ENCODE measurements around the gene CACNB4. TPM values are rescaled to one million over a fixed set of nuclear protein-coding genes. Genes with fewer than 3 reads are reported as not detected.

Gene CACNB4
- polyA plus RNA-seq, 1 donor from 2014 or later = 29.0 TPM

GRCh38 chr2:152094014-152094413, 4.8 kb downstream of the CACNB4 start (continued):
- TF ChIP-seq, protein P1, sequence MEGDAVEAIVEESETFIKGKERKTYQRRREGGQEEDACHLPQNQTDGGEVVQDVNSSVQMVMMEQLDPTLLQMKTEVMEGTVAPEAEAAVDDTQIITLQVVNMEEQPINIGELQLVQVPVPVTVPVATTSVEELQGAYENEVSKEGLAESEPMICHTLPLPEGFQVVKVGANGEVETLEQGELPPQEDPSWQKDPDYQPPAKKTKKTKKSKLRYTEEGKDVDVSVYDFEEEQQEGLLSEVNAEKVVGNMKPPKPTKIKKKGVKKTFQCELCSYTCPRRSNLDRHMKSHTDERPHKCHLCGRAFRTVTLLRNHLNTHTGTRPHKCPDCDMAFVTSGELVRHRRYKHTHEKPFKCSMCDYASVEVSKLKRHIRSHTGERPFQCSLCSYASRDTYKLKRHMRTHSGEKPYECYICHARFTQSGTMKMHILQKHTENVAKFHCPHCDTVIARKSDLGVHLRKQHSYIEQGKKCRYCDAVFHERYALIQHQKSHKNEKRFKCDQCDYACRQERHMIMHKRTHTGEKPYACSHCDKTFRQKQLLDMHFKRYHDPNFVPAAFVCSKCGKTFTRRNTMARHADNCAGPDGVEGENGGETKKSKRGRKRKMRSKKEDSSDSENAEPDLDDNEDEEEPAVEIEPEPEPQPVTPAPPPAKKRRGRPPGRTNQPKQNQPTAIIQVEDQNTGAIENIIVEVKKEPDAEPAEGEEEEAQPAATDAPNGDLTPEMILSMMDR (IDR thresholded peaks at IDR 0.05; ENCODE audit: poor library complexity, severe bottlenecking) = no peak

- Histone ChIP-seq H3K36me3 (ENCODE audit: insufficient read depth, low read length) (no peaks in the 10 kb centered on the region), H3K9ac (ENCODE audit: low read length) (no peak overlapping the region), H2AFZ (ENCODE audit: low read depth, low read length) (no peak overlapping the region), H3K27me3 (ENCODE audit: insufficient read depth, low read depth, low read length) (peaks cover 13% of the 10 kb centered on the region), H3K4me3 (ENCODE audit: low read length) (no peak overlapping the region), H3F3A (ENCODE audit: insufficient read depth, low read length, poor library complexity, severe bottlenecking) (no peaks in the 10 kb centered on the region), H4K20me1 (ENCODE audit: insufficient read depth) (no peaks in the 10 kb centered on the region), H3K79me2 (replicated peaks; ENCODE audit: insufficient read depth, low read length) (no peaks in the 10 kb centered on the region), H3K27ac (ENCODE audit: low read length) (no peak overlapping the region), H3K4me2 (ENCODE audit: low read length) (no peak overlapping the region), H3K9me3 (ENCODE audit: low read length) (no peaks in the 10 kb centered on the region), H3K9me2 (ENCODE audit: insufficient read depth, low read length) (no peaks in the 10 kb centered on the region)
- no peak for TF ChIP-seq POLR2AphosphoS5 (IDR thresholded peaks at IDR 0.05)
- no peak for TF ChIP-seq TAF1 (IDR thresholded peaks at IDR 0.05; ENCODE audit: low read depth)
- TF ChIP-seq RAD21 (conservative IDR thresholded peaks at IDR 0.05) = no peak
- no peak for TF ChIP-seq EZH2 (IDR thresholded peaks at IDR 0.05; ENCODE audit: borderline replicate concordance, insufficient read depth, low read length, poor library complexity, severe bottlenecking)
- no peak for TF ChIP-seq SMC3 (conservative IDR thresholded peaks at IDR 0.05; ENCODE audit: poor library complexity)
- no peak for TF ChIP-seq EP300 (conservative IDR thresholded peaks at IDR 0.05; ENCODE audit: poor library complexity, severe bottlenecking)
- TF ChIP-seq, protein P1 (IDR thresholded peaks at IDR 0.05; ENCODE audit: poor library complexity, severe bottlenecking) = no peak
- no peak for TF ChIP-seq MXI1 (conservative IDR thresholded peaks at IDR 0.05; ENCODE audit: poor library complexity, severe bottlenecking)
- TF ChIP-seq, protein P2, sequence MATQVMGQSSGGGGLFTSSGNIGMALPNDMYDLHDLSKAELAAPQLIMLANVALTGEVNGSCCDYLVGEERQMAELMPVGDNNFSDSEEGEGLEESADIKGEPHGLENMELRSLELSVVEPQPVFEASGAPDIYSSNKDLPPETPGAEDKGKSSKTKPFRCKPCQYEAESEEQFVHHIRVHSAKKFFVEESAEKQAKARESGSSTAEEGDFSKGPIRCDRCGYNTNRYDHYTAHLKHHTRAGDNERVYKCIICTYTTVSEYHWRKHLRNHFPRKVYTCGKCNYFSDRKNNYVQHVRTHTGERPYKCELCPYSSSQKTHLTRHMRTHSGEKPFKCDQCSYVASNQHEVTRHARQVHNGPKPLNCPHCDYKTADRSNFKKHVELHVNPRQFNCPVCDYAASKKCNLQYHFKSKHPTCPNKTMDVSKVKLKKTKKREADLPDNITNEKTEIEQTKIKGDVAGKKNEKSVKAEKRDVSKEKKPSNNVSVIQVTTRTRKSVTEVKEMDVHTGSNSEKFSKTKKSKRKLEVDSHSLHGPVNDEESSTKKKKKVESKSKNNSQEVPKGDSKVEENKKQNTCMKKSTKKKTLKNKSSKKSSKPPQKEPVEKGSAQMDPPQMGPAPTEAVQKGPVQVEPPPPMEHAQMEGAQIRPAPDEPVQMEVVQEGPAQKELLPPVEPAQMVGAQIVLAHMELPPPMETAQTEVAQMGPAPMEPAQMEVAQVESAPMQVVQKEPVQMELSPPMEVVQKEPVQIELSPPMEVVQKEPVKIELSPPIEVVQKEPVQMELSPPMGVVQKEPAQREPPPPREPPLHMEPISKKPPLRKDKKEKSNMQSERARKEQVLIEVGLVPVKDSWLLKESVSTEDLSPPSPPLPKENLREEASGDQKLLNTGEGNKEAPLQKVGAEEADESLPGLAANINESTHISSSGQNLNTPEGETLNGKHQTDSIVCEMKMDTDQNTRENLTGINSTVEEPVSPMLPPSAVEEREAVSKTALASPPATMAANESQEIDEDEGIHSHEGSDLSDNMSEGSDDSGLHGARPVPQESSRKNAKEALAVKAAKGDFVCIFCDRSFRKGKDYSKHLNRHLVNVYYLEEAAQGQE (IDR thresholded peaks at IDR 0.05; ENCODE audit: borderline replicate concordance) = no peak
These were observed 5.4 kb downstream of the CACNB4 start for GRCh38 chr2:152093464-152093863.

- Histone ChIP-seq H3K4me2 (ENCODE audit: low read length) (no peak overlapping the region), H4K20me1 (ENCODE audit: insufficient read depth) (no peaks in the 10 kb centered on the region), H2AFZ (ENCODE audit: low read depth, low read length) (no peak overlapping the region), H3K27me3 (ENCODE audit: insufficient read depth, low read depth, low read length) (peaks cover under 1% of the 10 kb centered on the region), H3K4me3 (ENCODE audit: low read length) (no peak overlapping the region), H3K79me2 (replicated peaks; ENCODE audit: insufficient read depth, low read length) (no peaks in the 10 kb centered on the region), H3K9me3 (ENCODE audit: low read length) (no peaks in the 10 kb centered on the region), H3F3A (ENCODE audit: insufficient read depth, low read length, poor library complexity, severe bottlenecking) (no peaks in the 10 kb centered on the region), H3K27ac (ENCODE audit: low read length) (no peak overlapping the region), H3K36me3 (ENCODE audit: insufficient read depth, low read length) (no peaks in the 10 kb centered on the region), H3K9ac (ENCODE audit: low read length) (no peak overlapping the region), H3K9me2 (ENCODE audit: insufficient read depth, low read length) (no peaks in the 10 kb centered on the region)
- TF ChIP-seq, protein P1 (IDR thresholded peaks at IDR 0.05; ENCODE audit: poor library complexity, severe bottlenecking) = no peak
- TF ChIP-seq, protein P2 (IDR thresholded peaks at IDR 0.05; ENCODE audit: borderline replicate concordance) = no peak
- TF ChIP-seq TAF1 (IDR thresholded peaks at IDR 0.05; ENCODE audit: low read depth) = no peak
- TF ChIP-seq POLR2AphosphoS5 (IDR thresholded peaks at IDR 0.05) = no peak
- no peak for TF ChIP-seq EZH2 (IDR thresholded peaks at IDR 0.05; ENCODE audit: borderline replicate concordance, insufficient read depth, low read length, poor library complexity, severe bottlenecking)
- no peak for TF ChIP-seq RAD21 (conservative IDR thresholded peaks at IDR 0.05)
- no peak for TF ChIP-seq SMC3 (conservative IDR thresholded peaks at IDR 0.05; ENCODE audit: poor library complexity)
These were observed 6.7 kb downstream of the CACNB4 start for GRCh38 chr2:152092095-152092494.
